Measurements from ENCODE around the gene MYOD1.

The MYOD1 gene

DNA sequence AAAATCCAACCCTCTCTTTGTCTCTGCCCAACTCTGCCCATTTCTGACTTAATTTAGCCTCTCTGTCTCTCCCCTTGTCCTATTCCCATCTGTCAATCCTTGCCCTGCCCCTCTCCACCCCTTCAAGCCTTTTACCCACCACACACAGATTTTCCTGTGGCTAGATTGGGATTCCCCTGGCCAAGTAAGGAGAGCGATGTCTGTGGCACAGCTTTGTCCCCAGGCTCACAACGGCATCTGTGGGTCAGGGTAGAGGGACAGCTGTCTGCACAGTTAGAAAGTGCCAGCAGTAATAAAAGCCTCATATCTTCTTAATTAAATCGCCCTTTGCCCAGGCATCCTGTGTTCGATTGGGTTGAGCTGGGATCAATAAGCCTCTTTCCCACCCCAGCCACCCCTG lies 13.9 kb downstream of the MYOD1 start:
- H3K36me3 ChIP-seq, result no peaks in the 10 kb centered on the region
- no peak overlapping the region for H3K4me2 ChIP-seq
- no peak overlapping the region for H3K4me3 ChIP-seq
- H3K4me1 ChIP-seq, result peaks cover 33% of the 10 kb centered on the region
- H3K9ac ChIP-seq, result no peak overlapping the region
- TF ChIP-seq Cebpa-rat (IDR thresholded peaks at IDR 0.05), result no peak
- no peak overlapping the region for H3K27ac ChIP-seq
- peaks cover 6% of the 10 kb centered on the region; the same call in 1 of the 2 replicates for H3K27me3 ChIP-seq
- no peaks in the 10 kb centered on the region for H3K9me3 ChIP-seq
- H4K20me1 ChIP-seq, result peaks cover 26% of the 10 kb centered on the region

DNA sequence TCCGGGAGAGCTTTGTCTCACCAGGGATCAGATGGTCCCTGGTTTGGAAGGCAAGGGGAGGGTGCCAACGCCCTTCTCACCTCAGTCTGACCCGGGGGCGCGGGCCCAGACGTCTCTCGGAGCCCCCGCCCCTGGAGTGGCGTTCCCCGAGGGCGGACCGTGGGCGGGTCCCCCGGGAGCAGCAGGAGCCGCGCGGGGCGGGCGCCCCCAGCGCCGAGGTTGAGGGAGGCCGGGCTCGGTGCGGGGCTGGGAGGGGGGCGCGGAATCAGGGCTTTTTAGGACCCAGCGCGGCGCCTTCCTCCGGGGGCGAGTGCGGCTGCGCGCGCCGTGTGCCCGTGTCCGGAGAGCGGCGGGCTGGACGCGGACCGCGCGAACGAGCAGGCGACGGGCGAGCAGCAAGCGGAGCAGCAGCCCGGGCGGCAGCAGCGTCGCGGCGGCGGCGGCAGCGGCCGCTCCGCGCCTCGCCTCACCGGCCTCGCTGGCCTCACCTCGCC lies 15.1 kb downstream of the MYOD1 start, which contains the start of gene KCNC1:
Gene KCNC1, plus strand, starts transcription at position 364 of the 494 bp plus-strand sequence. CDS start 1,222 bp downstream, outside the sequence.
- no peak within 1 kb of the TSS; the same call in 1 of the 2 replicates for H3K9ac ChIP-seq
- no peak within 1 kb of the TSS for H3K27ac ChIP-seq
- peak within 1 kb of the TSS; percentile 70 for H3K4me3 ChIP-seq
- H3K27me3 ChIP-seq, result peaks cover 6% of the 10 kb centered on the region; the same call in 1 of the 2 replicates
- peaks cover 45% of the 10 kb centered on the region for H3K4me1 ChIP-seq
- no peaks in the 10 kb centered on the region for H3K9me3 ChIP-seq
- H4K20me1 ChIP-seq, result peaks cover 31% of the 10 kb centered on the region
- TF ChIP-seq Cebpa-rat (IDR thresholded peaks at IDR 0.05), result no peak
- H3K36me3 ChIP-seq, result no peaks in the 10 kb centered on the region
- H3K4me2 ChIP-seq, result peak within 1 kb of the TSS; percentile 93

DNA sequence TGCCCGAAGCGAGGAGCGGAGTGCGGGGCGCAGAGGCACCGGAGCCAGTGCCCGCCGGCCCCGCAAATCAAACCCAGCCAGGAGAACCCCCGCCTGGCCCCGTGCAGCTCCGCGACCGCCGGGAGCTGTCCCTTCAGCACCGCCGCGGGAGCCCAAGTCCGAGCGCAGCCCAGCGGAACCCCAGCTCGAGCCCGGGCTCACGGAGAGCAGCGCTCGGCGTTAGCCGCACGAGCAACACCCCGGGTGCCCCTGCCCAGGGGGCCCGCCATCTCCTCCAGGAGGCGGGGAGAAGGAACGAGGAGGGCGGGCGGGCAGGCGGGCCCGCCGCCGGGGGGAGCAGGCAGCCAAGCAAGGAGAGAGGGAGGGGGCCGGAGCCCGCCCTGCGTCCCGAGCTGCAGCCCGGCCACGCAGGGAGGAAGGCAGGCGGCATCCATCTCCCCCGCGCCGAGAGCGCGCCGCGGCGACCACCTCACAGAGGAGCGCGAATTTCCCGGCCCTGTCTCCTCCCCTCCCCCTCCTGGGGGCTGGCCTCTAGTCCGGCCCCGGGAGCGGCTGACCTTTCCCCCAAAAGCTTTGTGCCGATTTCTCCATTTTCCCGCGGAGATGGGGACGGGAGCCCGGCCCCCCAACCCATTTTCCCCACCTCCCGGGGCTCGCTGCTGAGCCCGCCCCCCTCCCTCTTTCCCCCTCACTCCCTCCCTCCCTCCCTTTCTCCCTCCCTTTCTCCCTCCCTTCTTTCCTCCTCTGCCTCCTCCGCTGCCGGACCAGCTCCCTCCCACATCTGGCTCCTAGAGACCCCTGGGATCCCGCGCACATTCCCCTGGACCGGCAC lies 15.8 kb downstream of the MYOD1 start:
- Histone ChIP-seq H3K4me2 (peak overlapping the region; percentile 93), H3K4me1 (peaks cover 45% of the 10 kb centered on the region), H3K27ac (no peak overlapping the region), H3K27me3 (peaks cover 6% of the 10 kb centered on the region; the same call in 1 of the 2 replicates), H3K9me3 (no peaks in the 10 kb centered on the region), H4K20me1 (peaks cover 31% of the 10 kb centered on the region), H3K9ac (no peak overlapping the region; the same call in 1 of the 2 replicates), H3K36me3 (no peaks in the 10 kb centered on the region), H3K4me3 (peak overlapping the region; percentile 70)
- TF ChIP-seq Cebpa-rat (IDR thresholded peaks at IDR 0.05), result no peak

DNA sequence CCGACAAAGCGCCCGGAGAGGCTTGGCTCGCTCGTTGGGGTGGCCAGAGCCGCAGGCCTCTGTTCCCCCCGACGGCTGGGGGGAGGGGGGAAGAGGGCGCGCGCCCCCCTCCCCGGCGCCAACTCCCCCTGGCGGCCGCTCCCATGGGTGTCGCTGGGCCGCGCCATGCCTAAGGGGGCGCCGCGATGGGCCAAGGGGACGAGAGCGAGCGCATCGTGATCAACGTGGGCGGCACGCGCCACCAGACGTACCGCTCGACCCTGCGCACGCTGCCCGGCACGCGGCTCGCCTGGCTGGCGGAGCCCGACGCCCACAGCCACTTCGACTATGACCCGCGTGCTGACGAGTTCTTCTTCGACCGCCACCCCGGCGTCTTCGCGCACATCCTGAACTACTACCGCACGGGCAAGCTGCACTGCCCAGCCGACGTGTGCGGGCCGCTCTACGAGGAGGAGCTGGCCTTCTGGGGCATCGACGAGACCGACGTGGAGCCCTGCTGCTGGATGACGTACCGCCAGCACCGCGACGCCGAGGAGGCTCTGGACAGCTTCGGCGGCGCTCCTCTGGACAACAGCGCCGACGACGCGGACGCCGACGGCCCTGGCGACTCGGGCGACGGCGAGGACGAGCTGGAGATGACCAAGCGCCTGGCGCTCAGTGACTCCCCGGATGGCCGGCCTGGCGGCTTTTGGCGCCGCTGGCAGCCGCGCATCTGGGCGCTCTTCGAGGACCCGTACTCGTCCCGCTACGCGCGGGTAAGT lies 16.6 kb downstream of the MYOD1 start:
- Histone ChIP-seq H3K36me3 (no peaks in the 10 kb centered on the region), H3K9ac (no peak overlapping the region), H3K27me3 (peaks cover 6% of the 10 kb centered on the region; the same call in 1 of the 2 replicates), H3K4me3 (no peak overlapping the region; the same call in 1 of the 2 replicates), H3K4me2 (peak overlapping the region; percentile 93), H3K9me3 (no peaks in the 10 kb centered on the region), H3K27ac (no peak overlapping the region), H3K4me1 (peaks cover 45% of the 10 kb centered on the region), H4K20me1 (peaks cover 31% of the 10 kb centered on the region)
- TF ChIP-seq Cebpa-rat (IDR thresholded peaks at IDR 0.05), result no peak

DNA sequence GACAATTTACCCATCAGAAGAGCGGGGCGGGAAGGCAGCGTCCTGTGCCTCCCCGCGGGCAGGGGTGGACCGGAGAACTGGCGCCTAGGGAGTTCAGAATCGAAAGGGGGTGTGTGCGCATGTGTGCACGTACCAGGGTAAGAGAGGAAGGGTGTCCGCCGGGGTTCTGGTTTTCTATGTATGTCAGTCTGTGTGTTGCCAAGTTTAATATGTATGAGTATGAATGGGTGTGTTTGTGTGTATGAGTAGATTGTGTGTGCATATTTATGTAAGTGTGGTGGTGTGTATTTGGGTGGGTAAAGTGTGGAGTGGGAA lies 17.2 kb downstream of the MYOD1 start:
- Histone ChIP-seq H3K27ac (no peak overlapping the region), H3K4me2 (peak overlapping the region; percentile 93), H3K4me1 (peaks cover 45% of the 10 kb centered on the region), H4K20me1 (peaks cover 31% of the 10 kb centered on the region), H3K36me3 (no peaks in the 10 kb centered on the region), H3K9me3 (no peaks in the 10 kb centered on the region), H3K9ac (no peak overlapping the region), H3K4me3 (no peak overlapping the region), H3K27me3 (peaks cover 6% of the 10 kb centered on the region; the same call in 1 of the 2 replicates)
- no peak for TF ChIP-seq Cebpa-rat (IDR thresholded peaks at IDR 0.05)

DNA sequence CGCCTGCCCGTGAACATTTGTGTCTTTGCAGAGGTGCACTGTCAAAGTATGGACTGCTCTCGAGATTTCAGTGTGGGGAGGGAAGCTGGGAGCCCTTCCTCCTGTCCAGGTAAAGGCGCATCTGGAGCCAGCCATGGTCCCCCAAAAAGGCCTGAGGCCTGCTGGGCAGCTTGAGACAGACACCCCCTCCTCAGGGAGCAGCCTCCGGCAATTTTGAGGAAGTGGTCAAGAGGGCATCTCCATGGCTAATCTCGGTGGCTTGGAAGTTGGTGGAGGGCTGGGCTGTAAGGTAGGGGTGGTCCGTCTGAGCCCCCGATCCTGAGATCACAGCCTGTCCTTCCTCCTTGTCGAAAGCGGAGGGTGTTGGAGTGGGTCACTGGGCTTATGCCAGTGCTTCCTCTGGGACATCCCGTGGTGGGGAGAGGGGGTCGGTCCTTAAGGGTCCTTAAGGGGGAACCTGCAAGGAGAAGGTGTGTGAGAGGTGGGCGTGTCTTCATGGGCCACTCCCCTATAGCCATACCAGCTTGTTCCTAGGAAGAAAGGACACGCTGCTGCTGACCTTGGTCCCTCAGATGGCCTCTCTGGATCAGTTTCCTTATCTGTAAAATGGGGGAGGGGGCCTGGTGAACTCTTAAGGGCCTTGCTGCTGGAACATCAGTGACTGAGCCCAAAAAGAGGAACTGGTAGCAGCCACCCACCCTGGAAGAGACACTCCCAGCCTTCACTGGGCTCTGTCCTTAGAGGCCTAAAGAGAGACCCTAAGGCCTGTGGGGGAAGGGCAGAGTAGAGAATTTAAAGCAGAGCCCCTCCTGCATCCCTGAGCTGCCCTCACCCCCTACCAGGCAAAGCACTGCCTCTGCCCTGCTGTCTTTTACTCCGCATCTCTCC lies 17.8 kb downstream of the MYOD1 start:
- no peak for TF ChIP-seq Cebpa-rat (IDR thresholded peaks at IDR 0.05)
- H3K4me1 ChIP-seq, result peaks cover 45% of the 10 kb centered on the region
- H3K36me3 ChIP-seq, result no peaks in the 10 kb centered on the region
- peaks cover 31% of the 10 kb centered on the region for H4K20me1 ChIP-seq
- H3K9ac ChIP-seq, result no peak overlapping the region
- no peak overlapping the region for H3K27ac ChIP-seq
- H3K4me3 ChIP-seq, result no peak overlapping the region
- peaks cover 6% of the 10 kb centered on the region; the same call in 1 of the 2 replicates for H3K27me3 ChIP-seq
- peak overlapping the region; percentile 93 for H3K4me2 ChIP-seq
- no peaks in the 10 kb centered on the region for H3K9me3 ChIP-seq

DNA sequence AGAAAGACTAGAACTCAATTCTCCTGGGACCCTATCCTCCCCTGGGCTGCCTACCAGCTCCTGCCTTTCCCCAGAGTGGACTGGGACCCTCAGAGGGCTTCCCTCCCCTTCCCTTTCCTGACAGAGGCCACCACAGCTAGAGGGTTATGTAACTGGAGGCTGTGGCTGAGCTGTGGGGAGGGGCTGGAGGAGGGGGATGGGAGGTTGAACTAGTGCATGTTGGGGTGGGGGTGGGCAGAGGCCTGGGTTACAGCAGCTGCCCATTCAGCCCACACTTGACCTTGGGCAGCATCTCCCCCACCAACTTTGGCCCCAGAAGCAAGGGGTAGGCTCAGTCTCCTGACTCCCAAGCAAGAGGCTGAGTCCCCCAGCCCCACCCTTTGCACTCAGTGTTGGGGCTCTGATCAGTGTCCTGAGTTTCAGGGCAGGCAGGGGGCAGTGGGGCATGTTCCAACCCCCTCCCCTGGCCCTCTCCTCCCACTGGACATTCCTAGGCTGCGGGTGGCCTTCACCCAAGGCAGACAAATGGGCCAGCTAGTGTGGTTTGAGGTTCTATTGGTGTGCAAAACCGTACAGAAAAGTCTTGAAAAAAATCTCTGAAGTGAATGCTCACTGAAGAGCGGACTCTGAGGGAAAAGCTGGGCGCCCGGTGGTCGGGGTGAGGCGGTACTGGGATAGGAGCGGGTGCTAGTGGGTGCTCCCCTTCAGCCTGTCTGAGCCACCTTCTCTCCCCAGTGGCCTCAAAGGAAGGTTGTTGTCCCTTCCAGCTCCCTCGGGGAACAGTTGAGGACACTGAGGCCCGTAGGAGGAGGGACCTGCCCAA lies 19.0 kb downstream of the MYOD1 start:
- peaks cover 26% of the 10 kb centered on the region for H4K20me1 ChIP-seq
- no peaks in the 10 kb centered on the region for H3K9me3 ChIP-seq
- H3K4me3 ChIP-seq, result no peak overlapping the region
- H3K36me3 ChIP-seq, result no peaks in the 10 kb centered on the region
- peaks cover 45% of the 10 kb centered on the region for H3K4me1 ChIP-seq
- peak overlapping the region; percentile 93 for H3K4me2 ChIP-seq
- no peak overlapping the region for H3K27ac ChIP-seq
- H3K9ac ChIP-seq, result no peak overlapping the region
- TF ChIP-seq Cebpa-rat (IDR thresholded peaks at IDR 0.05), result no peak
- H3K27me3 ChIP-seq, result peaks cover 6% of the 10 kb centered on the region; the same call in 1 of the 2 replicates

DNA sequence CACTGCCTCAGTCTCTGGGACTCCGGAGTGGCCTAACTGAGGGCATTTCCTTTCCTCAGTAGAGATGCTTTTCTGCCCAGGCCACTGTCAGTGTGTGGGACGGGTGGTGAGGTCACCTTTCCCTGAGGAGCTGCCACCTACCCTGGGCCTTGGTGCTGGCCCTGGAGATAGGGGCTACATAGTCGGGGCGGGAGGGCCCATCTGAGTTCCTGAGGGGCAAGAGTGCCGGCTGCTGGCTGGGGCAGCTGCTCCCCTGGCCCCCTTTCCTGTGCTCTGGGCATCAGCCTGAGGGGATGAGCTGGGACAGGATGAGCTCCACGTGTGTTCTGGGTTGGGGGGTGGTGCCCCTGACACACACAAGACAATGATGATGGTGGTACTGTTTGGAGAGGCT lies 20.6 kb downstream of the MYOD1 start:
- H3K27ac ChIP-seq, result no peak overlapping the region
- H3K9me3 ChIP-seq, result no peaks in the 10 kb centered on the region
- peaks cover 39% of the 10 kb centered on the region for H3K4me1 ChIP-seq
- no peaks in the 10 kb centered on the region for H3K27me3 ChIP-seq
- H3K4me2 ChIP-seq, result no peak overlapping the region
- H3K9ac ChIP-seq, result no peak overlapping the region
- no peak overlapping the region for H3K4me3 ChIP-seq
- peaks cover 14% of the 10 kb centered on the region for H4K20me1 ChIP-seq
- no peaks in the 10 kb centered on the region for H3K36me3 ChIP-seq
- TF ChIP-seq Cebpa-rat (IDR thresholded peaks at IDR 0.05), result no peak
